Liver (tissue), 9 donors: ENCODE measurements around the gene CCDC9B. TPM values are rescaled to one million over a fixed set of nuclear protein-coding genes. Genes with fewer than 3 reads are reported as not detected.

Source experiments
- DNase-seq: peaks from one replicate; pipeline ENCODE4 v3.0.0-alpha.2; 2017; ENCODE audit warnings: low spot score
- H3K27ac ChIP-seq, 2 donors: one replicate each; pipeline ENCODE4 v1.7.0; 2013; ENCODE audit warnings: inconsistent platforms in 2 of 2, low read length in 2 of 2, control low read depth in 1 of 2, low read depth in 1 of 2, mild to moderate bottlenecking in 1 of 2
- H3K27me3 ChIP-seq, 4 donors: one replicate each; pipeline versions ENCODE4 v1.6.1 to v1.7.0; 2013; ENCODE audit warnings: low read length in 3 of 4, inconsistent platforms in 1 of 4, mild to moderate bottlenecking in 1 of 4, moderate library complexity in 1 of 4; ENCODE audit not compliant: control insufficient read depth in 4 of 4, insufficient read depth in 4 of 4
- H3K36me3 ChIP-seq, 4 donors: one replicate each; pipeline versions ENCODE4 v1.6.1 to v1.7.0; 2013; ENCODE audit warnings: low read length in 3 of 4, mild to moderate bottlenecking in 3 of 4, low read depth in 1 of 4, moderate library complexity in 1 of 4; ENCODE audit not compliant: control insufficient read depth in 4 of 4, insufficient read depth in 3 of 4
- H3K4me1 ChIP-seq, 4 donors: one replicate each; pipeline versions ENCODE4 v1.6.1 to v1.7.0; 2013; ENCODE audit warnings: low read length in 3 of 4, mild to moderate bottlenecking in 3 of 4, moderate library complexity in 1 of 4; ENCODE audit not compliant: control insufficient read depth in 4 of 4, insufficient read depth in 4 of 4
- H3K4me3 ChIP-seq, 3 donors: one replicate each; pipeline versions ENCODE4 v1.6.1 to v1.7.0; 2013; ENCODE audit warnings: low read length in 3 of 3, control low read depth in 1 of 3, low read depth in 1 of 3, mild to moderate bottlenecking in 1 of 3
- H3K9ac ChIP-seq, 2 donors: one replicate each; pipeline ENCODE4 v1.7.0; 2013; ENCODE audit warnings: low read length in 2 of 2, mild to moderate bottlenecking in 2 of 2, moderate library complexity in 2 of 2, control low read depth in 1 of 2, low read depth in 1 of 2
- H3K9me3 ChIP-seq, 4 donors: one replicate each; pipeline versions ENCODE4 v1.6.1 to v1.7.0; 2013; ENCODE audit warnings: low read length in 3 of 4; ENCODE audit not compliant: control insufficient read depth in 4 of 4
- ATF3 ChIP-seq: IDR thresholded peaks from 2 replicates; pipeline ENCODE4 v1.6.1; 2016; ENCODE audit warnings: antibody characterized with exemption
- CTCF ChIP-seq: fragments of 150-350 bp; IDR thresholded peaks from 2 replicates; pipeline ENCODE4 v1.5.1; 2017; ENCODE audit warnings: improper control_type of control experiment, low read depth, low read length; ENCODE audit not compliant: missing input control
- EGR1 ChIP-seq, 2 donors: IDR thresholded peaks; 2 replicates each; pipeline ENCODE4 v1.6.1; 2016 to 2018; ENCODE audit warnings: antibody characterized with exemption in 2 of 2, low read depth in 2 of 2
- FOXA1 ChIP-seq: IDR thresholded peaks from 2 replicates; pipeline ENCODE4 v1.6.1; 2016; ENCODE audit warnings: antibody characterized with exemption
- FOXA2 ChIP-seq: IDR thresholded peaks from 2 replicates; pipeline ENCODE4 v1.6.1; 2016; ENCODE audit warnings: antibody characterized with exemption
- GABPA ChIP-seq, 2 donors: IDR thresholded peaks in 1 of 2; conservative IDR thresholded peaks in 1 of 2; 2 replicates each; pipeline ENCODE4 v1.6.1; 2016; ENCODE audit warnings: antibody characterized with exemption in 2 of 2, mild to moderate bottlenecking in 1 of 2, moderate library complexity in 1 of 2
- HNF4A ChIP-seq, 2 donors: conservative IDR thresholded peaks; 2 replicates each; pipeline ENCODE4 v1.6.1; 2016; ENCODE audit warnings: antibody characterized with exemption in 2 of 2, mild to moderate bottlenecking in 2 of 2
- HNF4G ChIP-seq: IDR thresholded peaks from 2 replicates; pipeline ENCODE4 v1.6.1; 2016; ENCODE audit warnings: antibody characterized with exemption
- JUND ChIP-seq, 2 donors: IDR thresholded peaks; 2 replicates each; pipeline ENCODE4 v1.6.1; 2016; ENCODE audit warnings: antibody characterized with exemption in 2 of 2
- MAX ChIP-seq: IDR thresholded peaks from 2 replicates; pipeline ENCODE4 v1.6.1; 2016; ENCODE audit warnings: antibody characterized with exemption
- NR2F2 ChIP-seq: IDR thresholded peaks from 2 replicates; pipeline ENCODE4 v1.6.1; 2016; ENCODE audit warnings: antibody characterized with exemption
- REST ChIP-seq: IDR thresholded peaks from 2 replicates; pipeline ENCODE4 v1.6.1; 2016; ENCODE audit warnings: antibody characterized with exemption, mild to moderate bottlenecking
- RXRA ChIP-seq, 2 donors: IDR thresholded peaks; 2 replicates each; pipeline ENCODE4 v1.6.1; 2017 to 2018; ENCODE audit warnings: antibody characterized with exemption in 2 of 2, mild to moderate bottlenecking in 1 of 2
- SP1 ChIP-seq: IDR thresholded peaks from 2 replicates; pipeline ENCODE4 v1.6.1; 2018; ENCODE audit warnings: antibody characterized with exemption, mild to moderate bottlenecking
- TAF1 ChIP-seq: conservative IDR thresholded peaks from 2 replicates; pipeline ENCODE4 v1.6.1; 2016; ENCODE audit warnings: antibody characterized with exemption, mild to moderate bottlenecking
- YY1 ChIP-seq: IDR thresholded peaks from 2 replicates; pipeline ENCODE4 v1.6.1; 2016; ENCODE audit warnings: antibody characterized with exemption, mild to moderate bottlenecking
- ZBTB33 ChIP-seq: IDR thresholded peaks from 2 replicates; pipeline ENCODE4 v1.6.1; 2016; ENCODE audit warnings: antibody characterized with exemption
- WGBS: extraction: QIAGEN DNeasy Blood & Tissue Kit; methylation state at CpG from one replicate; pipeline ENCODE4 v1.1.7; 2013; 5-methylcytosine and 5-hydroxymethylcytosine counted together
- polyA plus RNA-seq, 2 donors: library from polyadenylated mRNA; stranded (reverse) in 1 of 2; unstranded in 1 of 2; fragments of 200-250 nt in 1 of 2; fragments of >200 nt in 1 of 2; fragmentation: Nextera tagmentation in 1 of 2; extraction: Ambion mirVana in 1 of 2; gene quantifications; one replicate each; pipeline versions ENCODE4 v1.2.1 to v1.2.3, GENCODE V29; 2013 to 2015
- total RNA-seq, 2 donors: library from RNA; depleted of rRNA; stranded (reverse); fragments of >200 nt; gene quantifications; one replicate each; pipeline ENCODE4 v1.2.3, GENCODE V29; 2014
- donor health status: healthy.
- donor health status: healthy.
- donor health status: healthy.
- donor health status: healthy.
- donor health status: healthy.

CCDC9B gene
- total and polyA plus RNA-seq, 4 donors: 0.43 to 4.4 (median 0.73) TPM

- Histone ChIP-seq H3K9ac (no peak overlapping the region), H3K9me3 (no peaks in the 10 kb centered on the region), H3K4me1 (peaks cover 7 to 20% (median 16%) of the 10 kb centered on the region in 4 donors), H3K27me3 (no peaks in the 10 kb centered on the region), H3K27ac (no peak overlapping the region), H3K4me3 (no peak overlapping the region), H3K36me3 (no peaks in the 10 kb centered on the region)
- no peak for DNase-seq
- 39% methylated on average over 6 of the region's 6 CpGs for WGBS
- TF ChIP-seq JUND (IDR thresholded peaks at IDR 0.05) (no peak), ZBTB33 (no peak), CTCF (no peak), MAX (no peak), EGR1 (IDR thresholded peaks at IDR 0.05; ENCODE audit: low read depth in 2 of 2) (no peak), HNF4G (no peak), GABPA (IDR thresholded peaks at IDR 0.05 in 1 of 2, conservative IDR thresholded peaks at IDR 0.05 in 1 of 2) (no peak), ATF3 (no peak), HNF4A (conservative IDR thresholded peaks at IDR 0.05) (no peak), FOXA1 (no peak), SP1 (no peak), TAF1 (no peak), REST (no peak), YY1 (no peak)
Observed at GRCh38 chr15:40344217-40344616, 3.5 kb upstream of the CCDC9B start.

GRCh38 chr15:40343512-40343911, 2.8 kb upstream of the CCDC9B start:
- Histone ChIP-seq H3K9ac (no peak overlapping the region), H3K27me3 (no peaks in the 10 kb centered on the region), H3K4me1 (peaks cover 7 to 27% (median 17%) of the 10 kb centered on the region in 4 donors), H3K9me3 (no peaks in the 10 kb centered on the region), H3K36me3 (no peaks in the 10 kb centered on the region), H3K4me3 (no peak overlapping the region), H3K27ac (no peak overlapping the region)
- WGBS: 84% methylated on average over 10 of the region's 10 CpGs
- TF ChIP-seq MAX (no peak), ZBTB33 (no peak), HNF4G (no peak), NR2F2 (no peak), FOXA2 (no peak), FOXA1 (no peak), RXRA (IDR thresholded peaks at IDR 0.05) (no peak), REST (no peak), JUND (IDR thresholded peaks at IDR 0.05) (no peak), SP1 (no peak), HNF4A (conservative IDR thresholded peaks at IDR 0.05) (no peak), GABPA (IDR thresholded peaks at IDR 0.05 in 1 of 2, conservative IDR thresholded peaks at IDR 0.05 in 1 of 2) (no peak), YY1 (no peak), ATF3 (no peak)
- no peak for DNase-seq
